ENCODE data around the gene SHE. TPM values are rescaled to one million over a fixed set of nuclear protein-coding genes. Genes with fewer than 3 reads are reported as not detected.

Gene SHE
- total and polyA plus RNA-seq, 5 experiments from 2014 or later = not detected

- no peaks in the 10 kb centered on the region for H3K9me3 Mint-ChIP-seq
- POLR2A ChIA-PET = interaction anchor here (1.0 to 1.9 kb wide), 5 partner anchors 21 to 91 kb away, joined by 3 to 12 read pairs (median 3); no protein-coding TSS in a partner anchor
- H3K4me3 Mint-ChIP-seq = peak overlapping the region in 9 of 10 donors; percentile 35 to 79 (median 68)
- H3K36me3 Mint-ChIP-seq = peaks cover 0 to 71% (median 12%) of the 10 kb centered on the region in 3 donors
- H3K4me1 Mint-ChIP-seq = peaks cover 35 to 61% (median 57%) of the 10 kb centered on the region in 4 donors
- no peak for DNase-seq
- ATAC-seq = no peak
- peaks cover 0 to 4% (median 0%) of the 10 kb centered on the region in 5 donors for H3K27me3 Mint-ChIP-seq
- peak overlapping the region; percentile 70 to 98 (median 92) for H3K27ac Mint-ChIP-seq
Observed at GRCh38 chr1:154440036-154440804, 62.0 kb downstream of the SHE start.

- ATAC-seq (no peak), DNase-seq (no peak)
- H3K4me1 Mint-ChIP-seq = peaks cover 21 to 55% (median 52%) of the 10 kb centered on the region in 4 donors
- H3K4me3 Mint-ChIP-seq = no peak overlapping the region
- peaks cover 0 to 2% (median 0%) of the 10 kb centered on the region in 5 donors for H3K27me3 Mint-ChIP-seq
- peaks cover 0 to 75% (median 11%) of the 10 kb centered on the region in 3 donors for H3K36me3 Mint-ChIP-seq
- peak overlapping the region in 4 of 10 donors; percentile 4 to 65 (median 18) for H3K27ac Mint-ChIP-seq
- H3K9me3 Mint-ChIP-seq = no peaks in the 10 kb centered on the region
- POLR2A ChIA-PET = interaction anchor here (0.8 kb wide), 1 partner anchor 10 kb away, joined by 3 read pairs; no protein-coding TSS in a partner anchor
Observed at GRCh38 chr1:154436433-154436832, 65.8 kb downstream of the SHE start.

- DNase-seq (no peak), ATAC-seq (no peak)
- no peaks in the 10 kb centered on the region for H3K9me3 Mint-ChIP-seq
- peaks cover 0 to 2% (median 0%) of the 10 kb centered on the region in 5 donors for H3K27me3 Mint-ChIP-seq
- H3K27ac Mint-ChIP-seq = peak overlapping the region in 1 of 10 donors; percentile 29
- POLR2A ChIA-PET = interaction anchor here (0.7 kb wide), 1 partner anchor 108 kb away, joined by 4 read pairs; no protein-coding TSS in a partner anchor
- H3K4me1 Mint-ChIP-seq = peaks cover 19 to 52% (median 51%) of the 10 kb centered on the region in 4 donors
- H3K4me3 Mint-ChIP-seq = no peak overlapping the region
- peaks cover 0 to 78% (median 11%) of the 10 kb centered on the region in 3 donors for H3K36me3 Mint-ChIP-seq
Observed at GRCh38 chr1:154435599-154436200, 66.5 kb downstream of the SHE start.

GRCh38 chr1:154434346-154435085 lies 67.7 kb downstream of the SHE start:
- Mint-ChIP-seq H3K9me3 (no peaks in the 10 kb centered on the region), H3K4me3 (no peak overlapping the region), H3K4me1 (peaks cover 16 to 51% (median 44%) of the 10 kb centered on the region in 4 donors), H3K36me3 (peaks cover 0 to 80% (median 11%) of the 10 kb centered on the region in 3 donors), H3K27ac (peak overlapping the region in 5 of 10 donors; percentile 20 to 75 (median 29)), H3K27me3 (peaks cover 0 to 2% (median 0%) of the 10 kb centered on the region in 5 donors)
- no peak for DNase-seq
- POLR2A ChIA-PET = interaction anchor here (1.8 kb wide), 1 partner anchor 15 kb away, joined by 5 read pairs; no protein-coding TSS in a partner anchor
- ATAC-seq = no peak

- H3K36me3 Mint-ChIP-seq = peaks cover 0 to 80% (median 13%) of the 10 kb centered on the region in 3 donors
Observed at GRCh38 chr1:154433161-154433764, 68.9 kb downstream of the SHE start.

GRCh38 chr1:154431586-154432373 lies 70.4 kb downstream of the SHE start:
- no peaks in the 10 kb centered on the region for H3K9me3 Mint-ChIP-seq
- ATAC-seq = no peak
- peak overlapping the region in 6 of 10 donors; percentile 0 to 56 (median 30) for H3K4me3 Mint-ChIP-seq
- POLR2A ChIA-PET = interaction anchor here (0.7 to 2.0 kb wide), 2 partner anchors 11 to 15 kb away, joined by 4 to 6 read pairs; no protein-coding TSS in a partner anchor
- peaks cover 0 to 68% (median 9%) of the 10 kb centered on the region in 3 donors for H3K36me3 Mint-ChIP-seq
- peaks cover 16 to 52% (median 38%) of the 10 kb centered on the region in 4 donors for H3K4me1 Mint-ChIP-seq
- H3K27ac Mint-ChIP-seq = peak overlapping the region in 9 of 10 donors; percentile 2 to 89 (median 41)
- no peak for DNase-seq
- no peaks in the 10 kb centered on the region for H3K27me3 Mint-ChIP-seq

More at GRCh38 chr1:154433161-154433764, 68.9 kb downstream of the SHE start:
- DNase-seq (no peak), ATAC-seq (no peak)
- Mint-ChIP-seq H3K27ac (peak overlapping the region in 9 of 10 donors; percentile 4 to 93 (median 47)), H3K9me3 (no peaks in the 10 kb centered on the region), H3K4me3 (peak overlapping the region in 3 of 10 donors; percentile 7 to 32 (median 16)), H3K27me3 (no peaks in the 10 kb centered on the region), H3K4me1 (peaks cover 15 to 46% (median 36%) of the 10 kb centered on the region in 4 donors)
- POLR2A ChIA-PET = interaction anchor here (0.6 to 1.8 kb wide), 3 partner anchors 10 to 58 kb away, joined by 3 to 6 read pairs (median 5); no protein-coding TSS in a partner anchor

GRCh38 chr1:154430903-154431302 lies 71.3 kb downstream of the SHE start:
- Mint-ChIP-seq H3K4me1 (peaks cover 18 to 57% (median 43%) of the 10 kb centered on the region in 4 donors), H3K27ac (peak overlapping the region in 6 of 10 donors; percentile 17 to 86 (median 60)), H3K36me3 (peaks cover 0 to 60% (median 6%) of the 10 kb centered on the region in 3 donors), H3K4me3 (no peak overlapping the region), H3K9me3 (no peaks in the 10 kb centered on the region), H3K27me3 (no peaks in the 10 kb centered on the region)
- ATAC-seq (no peak), DNase-seq (no peak)
- POLR2A ChIA-PET = interaction anchor here (0.7 to 2.0 kb wide), 4 partner anchors 8 to 27 kb away, joined by 3 to 6 read pairs (median 5); no protein-coding TSS in a partner anchor

GRCh38 chr1:154429841-154430611 lies 72.2 kb downstream of the SHE start:
- Mint-ChIP-seq H3K27ac (peak overlapping the region in 7 of 10 donors; percentile 14 to 69 (median 42)), H3K27me3 (no peaks in the 10 kb centered on the region), H3K36me3 (peaks cover 0 to 53% (median 6%) of the 10 kb centered on the region in 3 donors), H3K9me3 (no peaks in the 10 kb centered on the region), H3K4me1 (peaks cover 21 to 65% (median 48%) of the 10 kb centered on the region in 4 donors), H3K4me3 (no peak overlapping the region)
- POLR2A ChIA-PET = interaction anchor here (0.8 to 1.8 kb wide), 3 partner anchors 9 to 27 kb away, joined by 3 to 6 read pairs (median 3); no protein-coding TSS in a partner anchor
- DNase-seq (no peak), ATAC-seq (no peak)

All from naive thymus-derived CD8-positive, alpha-beta T cell (primary cell).